Measurements from ENCODE around the gene MED14.

GRCh38 chrX:40607381-40607780, 128.0 kb downstream of the MED14 start:
- TF ChIP-seq ZNF8 (CRISPR knock-in tag; IDR thresholded peaks at IDR 0.05) (no peak), CSRNP3 (CRISPR knock-in tag; IDR thresholded peaks at IDR 0.05) (no peak), ZFP30 (CRISPR knock-in tag; IDR thresholded peaks at IDR 0.05) (no peak), TSHZ2 (CRISPR knock-in tag; IDR thresholded peaks at IDR 0.05) (no peak), POU6F1 (CRISPR knock-in tag; IDR thresholded peaks at IDR 0.05; ENCODE audit: borderline replicate concordance, low read depth) (no peak)
